ENCODE data around the gene FASN. TPM values are rescaled to one million over a fixed set of nuclear protein-coding genes. Genes with fewer than 3 reads are reported as not detected.
"Not testable (repeated sequence)": the region's sequence is repeated elsewhere in the genome, so short reads cannot be mapped to it uniquely, and the experiment has no call there.

Gene FASN
- total RNA-seq, 2 donors from 2014 or later = 89.0 to 171 TPM

GRCh38 chr17:82053130-82053529 is 44.9 kb downstream of the FASN start:
- ATAC-seq (no peak), DNase-seq (no peak)
- intact Hi-C loops (cut with DNase I, micrococcal nuclease) = no loop called here

GRCh38 chr17:82052638-82053059 is 45.4 kb downstream of the FASN start:
- ATAC-seq (no peak), DNase-seq (no peak)
- intact Hi-C loops (cut with DNase I, micrococcal nuclease) = no loop called here

- intact Hi-C loops (cut with DNase I, micrococcal nuclease) = no loop called here
- peak; percentile 82 for ATAC-seq
- DNase-seq = peak; percentile 73 to 91
Measured at GRCh38 chr17:82051776-82052637, 46.0 kb downstream of the FASN start, which contains the start of the genes GPS1 and RFNG. TSS of gene GPS1 (plus strand) at chr17:82051898. CDS start at chr17:82051932, 34 bp downstream. TSS of gene RFNG (minus strand) at chr17:82051811. CDS start at chr17:82051766, 45 bp downstream.

DNA sequence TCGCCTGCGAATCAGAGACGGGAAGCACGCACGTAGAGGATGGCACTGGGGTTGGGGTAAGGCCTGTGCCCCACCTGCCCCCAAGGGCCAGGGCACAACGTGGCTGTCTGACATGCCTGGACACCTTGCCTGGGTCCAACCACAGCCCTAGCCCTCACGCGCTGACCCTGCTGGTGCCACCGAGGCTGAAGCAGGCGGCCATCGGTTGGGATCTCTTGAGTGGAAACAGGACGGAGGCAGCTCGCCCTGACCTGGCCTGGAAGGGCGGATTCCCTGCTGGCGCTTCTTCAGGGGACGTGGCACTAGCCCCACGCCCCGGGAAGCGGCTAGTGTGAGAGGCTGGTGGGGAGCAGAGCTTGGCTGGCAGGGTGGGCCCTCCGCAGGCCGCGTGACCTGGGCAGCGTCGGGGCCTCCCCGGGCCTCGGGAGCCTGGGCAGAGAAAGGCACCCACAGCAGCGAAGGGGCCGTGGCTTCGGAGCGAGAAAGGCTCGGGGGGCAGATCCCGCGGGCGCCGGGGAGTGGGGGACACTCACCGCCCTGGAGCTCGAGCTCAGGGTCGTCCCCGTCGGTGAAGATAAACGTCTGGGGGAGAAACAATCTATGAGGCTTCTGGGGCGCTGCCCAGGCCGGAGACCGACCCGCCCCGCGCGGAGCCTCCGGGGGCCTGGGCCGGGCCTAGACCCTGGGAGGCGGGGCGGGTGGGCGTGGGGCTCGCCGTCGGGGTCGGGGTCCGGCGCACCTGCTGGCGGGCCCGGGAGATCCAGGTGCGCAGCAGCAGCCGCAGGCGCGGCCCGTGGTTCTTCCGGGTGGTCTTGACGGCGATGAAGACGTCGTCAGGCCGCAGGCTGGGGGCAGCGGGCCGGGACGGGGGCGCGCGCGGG is 47.0 kb downstream of the FASN start:
- DNase-seq (no peak), ATAC-seq (peak; percentile 21)
- intact Hi-C loops (cut with DNase I, micrococcal nuclease) = no loop called here

DNA sequence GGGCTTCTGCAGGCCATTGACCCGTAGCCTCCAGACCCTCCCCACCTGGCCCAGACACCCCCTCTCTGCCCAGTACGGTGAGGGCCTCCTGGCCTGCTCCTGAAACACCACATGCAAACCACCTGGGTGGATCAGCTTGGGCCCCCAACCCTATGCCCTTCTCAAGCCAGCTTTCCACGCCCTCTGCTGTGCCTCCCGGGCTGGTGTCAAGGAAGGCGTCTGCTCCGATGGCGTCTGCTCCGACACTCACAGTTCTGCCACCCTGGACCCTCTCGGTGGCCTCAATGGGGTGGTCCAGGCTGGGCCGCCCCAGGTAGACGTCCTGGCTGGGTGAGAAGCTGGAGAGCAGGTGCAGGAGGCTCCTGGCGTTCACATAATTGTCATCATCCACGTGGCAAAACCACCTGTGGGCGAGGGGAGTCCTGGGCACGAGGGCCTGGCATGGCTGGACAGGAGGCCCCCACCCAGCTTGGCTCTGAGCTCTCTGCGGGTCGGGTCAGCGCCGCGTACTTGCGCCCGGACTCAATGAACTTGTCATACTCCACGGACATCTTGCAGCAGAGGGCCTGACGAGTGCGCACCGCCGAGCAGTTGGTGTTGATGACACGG is 47.8 kb downstream of the FASN start:
- ATAC-seq (no peak), DNase-seq (no peak)
- intact Hi-C loops (cut with DNase I, micrococcal nuclease) = no loop called here

DNA sequence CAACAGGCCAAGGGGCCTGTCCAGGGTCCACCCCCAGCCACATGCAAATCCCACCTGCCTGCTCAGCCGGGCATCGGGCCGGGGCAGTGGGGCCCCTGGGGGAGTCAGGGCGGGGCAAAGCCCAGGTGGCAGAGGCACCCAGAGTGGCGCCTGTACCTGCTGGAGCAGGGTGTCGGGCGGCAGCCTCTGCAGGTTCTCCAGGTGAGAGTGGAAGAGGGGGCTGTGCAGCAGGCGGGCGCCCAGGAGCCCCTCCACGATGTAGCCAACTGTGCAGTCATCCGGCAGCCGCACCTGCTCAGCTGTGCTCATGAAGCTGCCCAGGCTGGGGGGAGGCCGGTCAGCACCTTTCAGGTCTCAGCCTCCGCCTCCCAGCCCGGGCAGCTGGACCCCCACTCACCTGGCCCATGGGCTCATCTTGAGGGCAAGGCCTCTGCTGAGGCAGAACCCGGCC is 48.5 kb downstream of the FASN start:
- ATAC-seq = no peak
- intact Hi-C loops (cut with DNase I, micrococcal nuclease) = no loop called here
- no peak for DNase-seq

- DNase-seq = no peak
- intact Hi-C loops (cut with DNase I, micrococcal nuclease) = no loop called here
- no peak for ATAC-seq
Measured at GRCh38 chr17:82049106-82049505, 48.9 kb downstream of the FASN start.

DNA sequence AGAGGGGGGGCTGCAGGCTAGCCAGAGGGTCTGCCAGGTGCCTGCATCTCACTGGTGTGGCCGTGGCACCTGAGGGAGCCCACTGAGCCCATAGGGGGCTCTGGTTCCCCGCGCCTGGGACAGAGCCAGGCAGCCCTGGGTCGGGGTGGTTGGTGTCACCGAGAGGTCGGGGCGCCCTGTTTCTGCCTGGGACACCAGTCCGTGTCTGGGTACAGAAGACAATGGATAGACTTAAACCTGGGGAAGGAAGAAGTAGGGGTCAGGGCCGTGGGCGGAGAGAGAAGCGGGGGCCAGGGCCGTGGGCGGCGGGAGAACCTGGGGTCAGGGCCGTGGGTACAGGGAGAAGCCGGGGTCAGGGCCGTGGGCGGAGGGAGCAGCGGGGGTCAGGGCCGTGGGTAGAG is 49.5 kb downstream of the FASN start:
- intact Hi-C loops (cut with DNase I, micrococcal nuclease) = no loop called here
- no peak for ATAC-seq
- no peak for DNase-seq

DNA sequence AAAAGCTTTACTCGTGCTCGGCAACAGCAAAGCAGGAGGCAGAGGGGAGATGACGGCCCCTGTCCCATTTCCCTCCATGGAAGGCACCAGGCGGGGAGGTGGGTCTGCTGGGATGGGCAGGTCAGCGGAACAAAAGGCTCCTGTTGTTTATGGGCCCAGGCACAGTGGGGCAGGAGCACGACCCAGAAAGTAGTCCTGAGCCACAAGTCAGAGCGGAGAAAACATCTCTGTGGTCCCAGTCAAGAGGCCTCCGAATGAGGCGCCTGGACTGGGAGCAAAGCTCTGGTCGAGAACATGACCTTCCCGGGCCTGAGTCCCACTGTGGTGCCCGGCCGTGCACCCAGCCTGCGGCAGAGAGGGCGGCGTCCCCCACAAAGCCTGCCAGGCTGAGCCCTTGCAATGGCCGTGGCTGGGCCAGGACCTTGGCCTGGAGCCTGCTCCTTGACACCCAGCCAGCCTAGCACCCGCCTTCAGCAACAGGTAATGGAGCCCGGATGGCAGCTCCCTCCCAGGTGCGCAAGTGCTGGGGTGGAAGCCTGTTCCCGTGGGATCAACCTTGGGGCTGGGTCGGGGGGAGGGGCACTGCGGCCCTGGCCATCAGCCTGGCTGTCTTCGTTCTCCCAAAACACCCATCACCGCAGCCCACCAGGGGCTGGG is 50.0 kb downstream of the FASN start:
- ATAC-seq (no peak), DNase-seq (no peak)
- intact Hi-C loops (cut with DNase I, micrococcal nuclease) = no loop called here

- no peak for DNase-seq
- intact Hi-C loops (cut with DNase I, micrococcal nuclease) = no loop called here
- no peak for ATAC-seq
Measured at GRCh38 chr17:82047379-82047778, 50.7 kb downstream of the FASN start.

DNA sequence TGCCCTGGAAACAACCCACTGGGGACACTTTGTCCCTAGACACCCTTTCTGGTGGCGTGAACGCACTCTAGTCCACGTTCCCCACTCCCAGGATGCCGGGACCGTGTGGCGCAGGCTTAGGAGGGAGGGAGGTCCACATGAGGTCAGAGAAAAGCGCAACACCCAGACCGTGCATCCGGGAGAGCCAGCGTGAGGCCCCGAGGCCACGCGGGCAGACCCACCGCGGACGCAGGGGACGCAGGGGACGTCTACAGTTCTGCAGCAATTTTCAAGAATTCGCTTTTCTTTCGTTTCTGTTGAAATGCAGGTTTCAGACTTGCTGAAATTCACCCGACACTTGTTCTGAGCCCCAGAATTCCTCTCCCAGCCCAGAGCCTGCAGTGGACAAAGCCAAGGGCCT is 51.1 kb downstream of the FASN start:
- intact Hi-C loops (cut with DNase I, micrococcal nuclease) = no loop called here
- no peak for ATAC-seq
- no peak for DNase-seq

GRCh38 chr17:82045936-82046484 is 52.0 kb downstream of the FASN start:
- no peak for DNase-seq
- intact Hi-C loops (cut with DNase I, micrococcal nuclease) = no loop called here
- ATAC-seq = no peak

- DNase-seq (no peak), ATAC-seq (no peak)
- intact Hi-C loops (cut with DNase I, micrococcal nuclease) = no loop called here
Measured at GRCh38 chr17:82043507-82043906, 54.5 kb downstream of the FASN start.

GRCh38 chr17:82042649-82043048 is 55.4 kb downstream of the FASN start:
- intact Hi-C loops (cut with DNase I, micrococcal nuclease) = no loop called here
- no peak for DNase-seq
- no peak for ATAC-seq

DNA sequence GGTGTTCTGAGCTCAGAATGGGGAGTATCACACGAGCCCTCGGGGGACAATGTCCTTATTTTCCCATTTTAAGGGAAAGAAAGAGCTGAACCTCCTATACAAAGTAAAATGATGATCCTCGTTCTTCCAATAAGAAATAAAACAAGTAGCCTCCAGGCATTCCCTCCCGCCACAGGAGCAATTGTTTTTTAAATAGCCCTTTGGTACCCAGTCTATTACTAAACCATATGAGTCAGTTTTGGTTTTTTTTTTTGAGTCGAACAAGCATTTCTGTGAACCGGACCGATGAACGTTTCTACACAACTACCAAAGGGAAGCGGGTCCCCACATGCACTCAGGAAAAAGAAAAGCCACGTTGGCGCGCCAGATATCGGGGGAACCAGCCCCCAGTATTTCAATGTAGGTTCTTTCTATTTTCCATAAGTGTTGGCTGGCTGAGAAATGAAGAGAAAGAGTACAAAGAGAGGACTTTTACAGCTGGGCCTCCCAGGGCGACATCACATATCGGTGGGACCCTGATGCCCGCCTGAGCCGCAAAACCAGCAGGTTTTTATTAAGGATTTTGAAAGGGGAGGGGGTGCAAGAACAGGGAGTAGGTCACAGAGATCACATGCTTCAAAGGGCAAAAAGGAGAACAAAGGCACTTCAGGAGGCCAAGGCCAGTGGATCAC is 56.8 kb downstream of the FASN start:
- DNase-seq (no peak), ATAC-seq (no peak)
- intact Hi-C loops (cut with DNase I, micrococcal nuclease) = no loop called here

DNA sequence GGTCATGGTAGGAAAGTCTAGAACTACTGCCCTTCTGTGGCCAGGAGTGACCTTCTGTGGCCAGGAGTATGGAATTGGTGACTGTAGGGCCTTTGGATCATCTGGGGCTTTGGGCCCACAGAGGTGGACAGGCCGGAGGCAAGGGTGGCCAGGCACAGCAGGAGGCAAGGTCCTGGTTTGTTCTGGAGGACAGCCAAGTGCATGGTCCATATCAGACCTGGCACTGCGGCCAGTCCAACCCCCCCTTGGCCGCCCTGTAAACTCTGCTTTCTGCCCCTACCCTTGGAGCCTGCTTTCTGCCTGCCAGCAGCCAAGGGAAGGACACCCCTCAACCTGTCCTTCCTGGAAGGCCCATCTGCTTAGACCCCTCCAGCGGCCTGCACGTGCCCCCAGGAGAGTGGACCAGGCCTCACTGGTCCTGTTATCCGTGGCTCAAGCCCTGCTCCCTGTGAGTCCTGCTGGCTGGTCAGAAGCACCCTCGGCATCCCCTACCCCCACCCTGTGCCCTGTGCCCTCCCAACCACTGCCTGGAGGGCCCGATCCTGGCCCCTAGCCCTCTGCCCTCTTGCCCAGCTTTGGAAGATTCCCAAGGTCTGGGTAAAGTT is 58.2 kb downstream of the FASN start:
- no peak for DNase-seq
- no peak for ATAC-seq
- intact Hi-C loops (cut with DNase I, micrococcal nuclease) = no loop called here

GRCh38 chr17:82038796-82039409 is 59.1 kb downstream of the FASN start:
- ATAC-seq; intact Hi-C loops (cut with DNase I, micrococcal nuclease): not testable (repeated sequence)

More at GRCh38 chr17:82038796-82039409, 59.1 kb downstream of the FASN start:
- not testable (repeated sequence) for DNase-seq
